Measurements from ENCODE around the gene C10orf105. TPM values are rescaled to one million over a fixed set of nuclear protein-coding genes. Genes with fewer than 3 reads are reported as not detected.

Gene C10orf105
- total RNA-seq, 1 experiment from 2014 or later, result not detected

DNA sequence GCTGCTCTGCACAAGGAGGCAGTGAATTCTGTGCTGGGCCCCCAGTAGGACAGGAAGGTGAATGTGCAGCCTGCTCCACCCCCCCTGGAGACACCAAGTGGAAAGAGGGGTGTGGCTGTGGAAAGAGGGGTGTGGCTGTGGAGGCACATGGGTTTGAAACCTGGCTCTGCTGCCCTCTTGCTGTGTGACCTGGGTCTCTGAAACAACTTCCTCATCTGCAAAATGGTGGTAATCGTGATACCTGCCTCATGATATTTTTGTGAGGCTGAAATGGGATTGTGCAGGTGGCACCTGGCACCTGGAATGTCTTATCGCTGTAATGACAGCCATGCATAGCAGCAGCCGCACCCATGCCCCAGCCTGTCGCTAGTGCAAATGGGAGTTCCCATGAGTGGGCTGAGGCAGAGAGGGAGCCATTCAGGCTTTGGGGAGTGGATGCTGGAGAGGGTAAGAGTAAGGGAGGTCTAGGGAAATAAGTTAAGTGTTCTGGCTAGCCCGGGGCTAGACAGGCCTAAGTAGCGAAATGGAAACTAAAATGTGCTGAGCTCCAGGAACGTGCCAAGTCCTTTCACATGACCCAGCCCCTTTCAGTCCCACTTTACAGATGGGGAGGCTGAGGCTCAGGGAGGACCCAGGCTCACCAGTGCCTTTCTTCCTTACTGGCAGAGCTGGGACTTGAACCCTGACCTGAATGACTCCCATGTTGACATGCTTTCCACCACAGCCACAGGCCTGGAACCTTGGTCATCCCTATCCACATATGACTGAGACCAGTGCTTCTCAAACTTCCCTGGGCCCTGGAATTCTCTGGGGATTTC, 35.0 kb downstream of the C10orf105 start:
- peak; percentile 76 for DNase-seq

DNA sequence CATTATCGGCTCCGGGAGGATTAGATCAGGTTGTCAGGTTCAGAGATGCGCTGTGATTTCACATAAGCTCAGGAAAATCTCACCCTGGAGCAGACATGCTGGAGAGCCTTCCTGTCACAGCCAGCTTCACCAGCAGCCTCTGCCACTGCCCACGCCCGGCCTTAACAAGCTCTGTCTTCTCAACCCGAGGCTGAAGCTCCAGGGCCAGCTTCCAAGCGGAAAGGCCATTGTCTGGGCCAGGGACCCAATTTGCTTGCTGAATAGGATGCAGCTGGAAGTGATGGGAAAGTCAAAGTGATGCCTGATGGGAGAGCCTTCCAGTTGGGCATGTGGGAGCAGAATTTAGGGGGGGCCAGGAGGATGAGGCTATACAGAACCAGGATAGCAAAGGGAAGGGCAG, 36.3 kb downstream of the C10orf105 start:
- H3K4me2 ChIP-seq (ENCODE audit: low read depth, low read length, poor library complexity, severe bottlenecking), result no peak overlapping the region
- no peaks in the 10 kb centered on the region; the same call in 1 of the 2 replicates for H3K9me3 ChIP-seq (ENCODE audit: low read length)
- H2AFZ ChIP-seq (ENCODE audit: low read length), result no peak overlapping the region
- no peak overlapping the region for H3K4me3 ChIP-seq (ENCODE audit: low read length)
- no peaks in the 10 kb centered on the region for H3K79me2 ChIP-seq (ENCODE audit: low read length)
- H3K4me1 ChIP-seq (ENCODE audit: low read length), result no peaks in the 10 kb centered on the region
- DNase-seq, result no peak
- H4K20me1 ChIP-seq (ENCODE audit: insufficient read depth, low read depth, low read length), result no peaks in the 10 kb centered on the region
- no peaks in the 10 kb centered on the region for H3K9me2 ChIP-seq (replicated peaks; ENCODE audit: insufficient read depth, low read length)
- no peaks in the 10 kb centered on the region for H3K27me3 ChIP-seq (ENCODE audit: low read length)
- H3K9ac ChIP-seq (ENCODE audit: low read length), result no peak overlapping the region
- H3K27ac ChIP-seq (ENCODE audit: low read length), result no peak overlapping the region
- H3K36me3 ChIP-seq (ENCODE audit: insufficient read depth, low read length), result no peaks in the 10 kb centered on the region

More for the DNA sequence above, 35.0 kb downstream of the C10orf105 start:
- H3K4me3 ChIP-seq (ENCODE audit: low read length), result no peak overlapping the region
- H3K27ac ChIP-seq (ENCODE audit: low read length), result no peak overlapping the region
- no peaks in the 10 kb centered on the region for H3K79me2 ChIP-seq (ENCODE audit: low read length)
- H3K36me3 ChIP-seq (ENCODE audit: insufficient read depth, low read length), result no peaks in the 10 kb centered on the region
- no peaks in the 10 kb centered on the region for H3K27me3 ChIP-seq (ENCODE audit: low read length)
- no peaks in the 10 kb centered on the region for H4K20me1 ChIP-seq (ENCODE audit: insufficient read depth, low read depth, low read length)
- H3K4me1 ChIP-seq (ENCODE audit: low read length), result no peaks in the 10 kb centered on the region
- H2AFZ ChIP-seq (ENCODE audit: low read length), result no peak overlapping the region
- no peak overlapping the region for H3K9ac ChIP-seq (ENCODE audit: low read length)
- H3K9me3 ChIP-seq (ENCODE audit: low read length), result no peaks in the 10 kb centered on the region; the same call in 1 of the 2 replicates
- no peak overlapping the region for H3K4me2 ChIP-seq (ENCODE audit: low read depth, low read length, poor library complexity, severe bottlenecking)
- no peaks in the 10 kb centered on the region for H3K9me2 ChIP-seq (replicated peaks; ENCODE audit: insufficient read depth, low read length)

DNA sequence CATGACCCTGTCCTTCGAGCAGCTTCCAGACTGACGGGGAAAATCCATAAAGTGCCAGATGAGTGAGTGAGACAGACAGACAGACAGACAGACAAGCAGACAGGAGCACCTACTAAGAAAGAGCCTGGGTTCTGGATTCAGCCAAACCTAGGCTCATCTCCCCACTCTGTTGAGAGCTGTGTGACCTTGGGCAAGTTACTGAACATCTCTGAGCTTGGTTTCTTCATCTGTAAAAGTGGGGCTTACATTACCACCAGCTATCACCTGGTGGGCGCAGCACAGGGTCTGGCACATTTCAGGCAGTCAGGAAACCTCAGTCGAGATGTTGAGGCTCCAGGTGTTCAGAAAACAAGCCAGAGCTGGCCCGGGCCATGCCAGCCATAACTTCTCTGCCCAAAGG, 37.6 kb downstream of the C10orf105 start:
- no peak overlapping the region for H3K4me2 ChIP-seq (ENCODE audit: low read depth, low read length, poor library complexity, severe bottlenecking)
- H3K27ac ChIP-seq (ENCODE audit: low read length), result no peak overlapping the region
- no peaks in the 10 kb centered on the region for H3K9me3 ChIP-seq (ENCODE audit: low read length)
- H3K4me3 ChIP-seq (ENCODE audit: low read length), result no peak overlapping the region
- no peak for DNase-seq
- H3K27me3 ChIP-seq (ENCODE audit: low read length), result no peaks in the 10 kb centered on the region
- no peaks in the 10 kb centered on the region for H3K79me2 ChIP-seq (ENCODE audit: low read length)
- H3K4me1 ChIP-seq (ENCODE audit: low read length), result no peaks in the 10 kb centered on the region
- no peak overlapping the region for H2AFZ ChIP-seq (ENCODE audit: low read length)
- H4K20me1 ChIP-seq (ENCODE audit: insufficient read depth, low read depth, low read length), result no peaks in the 10 kb centered on the region
- no peaks in the 10 kb centered on the region for H3K36me3 ChIP-seq (ENCODE audit: insufficient read depth, low read length)
- H3K9me2 ChIP-seq (replicated peaks; ENCODE audit: insufficient read depth, low read length), result no peaks in the 10 kb centered on the region
- H3K9ac ChIP-seq (ENCODE audit: low read length), result no peak overlapping the region

DNA sequence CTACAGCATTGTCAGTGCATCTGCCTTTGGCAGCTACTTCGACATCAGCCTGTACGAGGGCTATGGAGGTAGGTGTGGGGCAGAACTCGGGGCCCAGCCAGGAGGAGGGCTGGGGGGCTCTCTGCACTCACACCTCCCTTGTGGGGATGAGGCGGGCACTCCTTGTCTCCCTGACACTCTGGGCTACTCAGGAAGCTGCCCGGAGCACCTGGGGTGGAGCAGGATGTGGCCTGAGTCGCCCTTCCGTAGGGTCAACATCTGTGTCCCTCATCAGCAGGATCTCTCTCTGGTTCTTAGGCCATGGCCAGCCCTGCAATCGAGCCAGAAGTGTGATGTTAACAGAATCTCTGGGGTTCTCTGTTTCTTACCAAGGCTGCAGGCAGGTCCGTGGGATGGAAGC, 40.2 kb downstream of the C10orf105 start:
- Histone ChIP-seq H3K9ac (ENCODE audit: low read length) (no peak overlapping the region), H3K27me3 (ENCODE audit: low read length) (no peaks in the 10 kb centered on the region), H3K27ac (ENCODE audit: low read length) (no peak overlapping the region), H4K20me1 (ENCODE audit: insufficient read depth, low read depth, low read length) (no peaks in the 10 kb centered on the region), H3K36me3 (ENCODE audit: insufficient read depth, low read length) (no peaks in the 10 kb centered on the region), H3K9me2 (replicated peaks; ENCODE audit: insufficient read depth, low read length) (no peaks in the 10 kb centered on the region), H3K4me1 (ENCODE audit: low read length) (no peaks in the 10 kb centered on the region), H3K4me3 (ENCODE audit: low read length) (no peak overlapping the region), H3K9me3 (ENCODE audit: low read length) (no peaks in the 10 kb centered on the region), H3K79me2 (ENCODE audit: low read length) (no peaks in the 10 kb centered on the region), H2AFZ (ENCODE audit: low read length) (no peak overlapping the region), H3K4me2 (ENCODE audit: low read depth, low read length, poor library complexity, severe bottlenecking) (no peak overlapping the region)
- no peak for DNase-seq

DNA sequence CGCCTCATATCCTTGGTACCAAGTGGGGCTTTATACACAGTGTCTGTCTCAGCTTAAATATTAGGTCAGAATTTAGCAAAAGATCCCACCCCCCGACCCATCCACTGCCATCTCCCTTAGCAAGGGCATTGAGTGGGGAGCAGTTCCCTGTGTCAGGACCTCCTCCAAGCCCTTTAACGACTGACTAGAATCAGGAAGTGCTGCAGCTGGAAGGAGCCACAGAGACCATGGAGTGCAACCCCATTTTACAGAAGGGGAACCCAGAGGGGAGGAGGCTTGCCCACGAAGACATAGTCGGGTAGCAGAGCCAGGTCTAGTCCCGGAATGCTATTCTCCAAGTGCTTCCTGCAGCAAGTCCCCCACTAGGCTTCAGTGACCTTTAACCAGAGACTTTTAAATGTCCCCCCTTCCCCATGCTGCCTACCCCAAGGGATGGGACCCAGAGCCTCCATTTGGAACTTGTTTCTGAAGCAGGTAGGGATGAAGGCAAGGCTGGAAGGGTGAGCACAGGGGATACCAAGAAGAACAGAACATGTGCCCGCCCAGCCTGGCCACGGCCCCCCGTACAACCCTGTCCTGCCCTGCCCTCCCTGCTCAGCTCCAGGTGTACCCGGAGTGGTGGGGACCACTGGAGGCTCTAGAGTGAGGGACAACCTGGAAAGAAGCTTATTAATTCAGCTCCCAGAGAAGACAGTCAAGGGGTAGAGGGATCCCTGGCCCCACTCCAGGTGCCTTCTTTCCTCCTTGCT, 41.3 kb downstream of the C10orf105 start:
- H3K27me3 ChIP-seq (ENCODE audit: low read length), result no peaks in the 10 kb centered on the region
- H3K36me3 ChIP-seq (ENCODE audit: insufficient read depth, low read length), result no peaks in the 10 kb centered on the region
- H3K79me2 ChIP-seq (ENCODE audit: low read length), result no peaks in the 10 kb centered on the region
- no peak overlapping the region for H3K27ac ChIP-seq (ENCODE audit: low read length)
- H3K9me3 ChIP-seq (ENCODE audit: low read length), result no peaks in the 10 kb centered on the region
- no peaks in the 10 kb centered on the region for H3K9me2 ChIP-seq (replicated peaks; ENCODE audit: insufficient read depth, low read length)
- no peaks in the 10 kb centered on the region for H4K20me1 ChIP-seq (ENCODE audit: insufficient read depth, low read depth, low read length)
- no peak overlapping the region for H3K4me3 ChIP-seq (ENCODE audit: low read length)
- no peak overlapping the region for H3K9ac ChIP-seq (ENCODE audit: low read length)
- no peaks in the 10 kb centered on the region for H3K4me1 ChIP-seq (ENCODE audit: low read length)
- no peak overlapping the region for H2AFZ ChIP-seq (ENCODE audit: low read length)
- no peak for DNase-seq
- no peak overlapping the region for H3K4me2 ChIP-seq (ENCODE audit: low read depth, low read length, poor library complexity, severe bottlenecking)

DNA sequence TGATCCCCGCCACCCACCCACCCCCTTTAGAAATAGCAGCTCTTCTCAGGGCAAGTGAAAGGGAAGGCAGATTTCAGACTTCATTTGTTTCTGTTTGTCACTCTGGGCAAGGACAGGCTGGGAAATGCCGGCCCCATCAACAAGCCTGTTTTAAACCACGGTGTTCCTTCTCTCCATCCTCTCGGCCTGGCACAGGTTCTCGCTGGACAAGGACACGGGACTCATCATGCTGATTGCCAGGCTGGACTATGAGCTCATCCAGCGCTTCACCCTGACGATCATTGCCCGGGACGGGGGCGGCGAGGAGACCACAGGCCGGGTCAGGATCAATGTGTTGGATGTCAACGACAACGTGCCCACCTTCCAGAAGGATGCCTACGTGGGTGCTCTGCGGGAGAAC, 42.3 kb downstream of the C10orf105 start:
- Histone ChIP-seq H3K27ac (ENCODE audit: low read length) (no peak overlapping the region), H4K20me1 (ENCODE audit: insufficient read depth, low read depth, low read length) (no peaks in the 10 kb centered on the region), H3K79me2 (ENCODE audit: low read length) (no peaks in the 10 kb centered on the region), H3K9me2 (replicated peaks; ENCODE audit: insufficient read depth, low read length) (no peaks in the 10 kb centered on the region), H3K9ac (ENCODE audit: low read length) (no peak overlapping the region), H3K9me3 (ENCODE audit: low read length) (no peaks in the 10 kb centered on the region), H2AFZ (ENCODE audit: low read length) (no peak overlapping the region), H3K4me3 (ENCODE audit: low read length) (no peak overlapping the region), H3K27me3 (ENCODE audit: low read length) (no peaks in the 10 kb centered on the region), H3K4me2 (ENCODE audit: low read depth, low read length, poor library complexity, severe bottlenecking) (no peak overlapping the region), H3K4me1 (ENCODE audit: low read length) (no peaks in the 10 kb centered on the region), H3K36me3 (ENCODE audit: insufficient read depth, low read length) (no peaks in the 10 kb centered on the region)
- DNase-seq, result no peak

DNA sequence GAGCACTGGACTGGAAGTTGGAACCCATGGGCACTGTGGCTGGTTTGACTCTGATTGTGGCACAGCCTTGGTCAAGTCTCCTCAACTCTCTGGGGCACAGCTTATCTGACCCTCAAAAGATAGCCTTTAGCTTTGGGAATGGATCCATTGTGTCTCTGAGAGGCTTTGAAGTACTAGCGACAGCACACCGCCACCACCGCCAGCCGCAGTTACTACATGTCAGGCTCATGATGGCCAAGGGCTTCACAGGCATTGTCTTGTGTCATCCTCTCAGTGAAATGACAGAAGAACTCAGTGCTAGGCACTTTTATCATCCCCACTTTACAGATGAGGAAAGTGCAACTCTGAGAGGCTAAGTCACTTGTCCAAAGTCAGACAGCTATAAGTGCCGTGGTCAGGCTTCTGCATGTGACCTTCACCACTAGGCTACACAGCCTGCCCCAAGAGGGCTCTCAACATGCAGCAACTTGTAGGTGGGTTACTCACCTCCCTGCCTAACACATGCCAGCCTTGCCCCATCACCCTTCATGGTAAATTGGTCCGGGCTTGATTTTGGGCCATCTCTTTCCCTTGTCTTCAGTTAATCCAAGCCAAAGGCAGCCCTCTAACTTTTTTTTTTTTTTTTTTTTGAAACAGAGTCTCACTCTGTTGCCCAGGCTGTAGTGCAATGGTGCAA, 44.1 kb downstream of the C10orf105 start:
- H3K9me3 ChIP-seq (ENCODE audit: low read length), result no peaks in the 10 kb centered on the region
- no peak for DNase-seq
- H3K27ac ChIP-seq (ENCODE audit: low read length), result no peak overlapping the region
- H3K79me2 ChIP-seq (ENCODE audit: low read length), result no peaks in the 10 kb centered on the region
- H3K36me3 ChIP-seq (ENCODE audit: insufficient read depth, low read length), result no peaks in the 10 kb centered on the region
- H3K27me3 ChIP-seq (ENCODE audit: low read length), result no peaks in the 10 kb centered on the region
- no peaks in the 10 kb centered on the region for H4K20me1 ChIP-seq (ENCODE audit: insufficient read depth, low read depth, low read length)
- H3K4me2 ChIP-seq (ENCODE audit: low read depth, low read length, poor library complexity, severe bottlenecking), result no peak overlapping the region
- H3K9ac ChIP-seq (ENCODE audit: low read length), result no peak overlapping the region
- no peaks in the 10 kb centered on the region for H3K9me2 ChIP-seq (replicated peaks; ENCODE audit: insufficient read depth, low read length)
- H3K4me3 ChIP-seq (ENCODE audit: low read length), result no peak overlapping the region
- H2AFZ ChIP-seq (ENCODE audit: low read length), result no peak overlapping the region
- no peaks in the 10 kb centered on the region for H3K4me1 ChIP-seq (ENCODE audit: low read length)
